Endothelial cell of umbilical vein (primary cell): ENCODE results near the gene AMY2B. TPM values are rescaled to one million over a fixed set of nuclear protein-coding genes. Genes with fewer than 3 reads are reported as not detected.

Experiments used
- BruUV-seq: library from RNA; stranded (reverse); fragments of 400-500 nt; replicated peaks from 2 replicates; lab custom pipeline; 2021; lab: Mats Ljungman, UMichigan
- CTCF ChIA-PET: fragments of 300-600, 350-600 bp; sonication (Branson Sonifier 250); formaldehyde crosslinking; loops from one replicate; lab custom pipeline; 2021; ENCODE audit warnings: antibody characterized with exemption, inconsistent platforms; lab: Charles Lee
- POLR2A ChIA-PET: fragments of 300-600, 350-600 bp; sonication (Branson Sonifier 250); formaldehyde crosslinking; loops from one replicate; lab custom pipeline; 2021; ENCODE audit warnings: antibody characterized with exemption, inconsistent platforms; lab: Charles Lee
- DNase-seq: peaks from one replicate; pipeline ENCODE4 v3.0.0-alpha.2; 2011; ENCODE audit warnings: low read depth, low spot score
- FAIRE-seq: peaks from 2 replicates; lab custom pipeline; 2011; peaks lifted over from hg19 to GRCh38; lab: Jason Lieb, UNC
- H2AFZ ChIP-seq: 2 replicates; pipeline ENCODE4 v1.6.0; 2012; ENCODE audit warnings: low read depth, low read length, control low read depth, inconsistent platforms
- H3K27ac ChIP-seq: 2 replicates; pipeline ENCODE4 v1.5.1; 2011; ENCODE audit warnings: low read depth, mild to moderate bottlenecking, control low read depth, low read length, moderate library complexity; ENCODE audit not compliant: insufficient read depth
- H3K27me3 ChIP-seq, 2 experiments: 2 replicates each; pipeline versions ENCODE4 v1.6.0 to v1.6.1; 2011; ENCODE audit warnings: low read length in 2 of 2, mixed read lengths in 1 of 2; ENCODE audit not compliant: control insufficient read depth in 2 of 2, insufficient read depth in 2 of 2
- H3K36me3 ChIP-seq, 2 experiments: 2 replicates in 1 of 2; 3 replicates in 1 of 2; pipeline ENCODE4 v1.5.1; 2011; ENCODE audit warnings: low read length in 2 of 2, mild to moderate bottlenecking in 1 of 2, moderate library complexity in 1 of 2; ENCODE audit not compliant: control insufficient read depth in 2 of 2, insufficient read depth in 2 of 2; ENCODE audit errors: extremely low read depth in 1 of 2
- H3K4me1 ChIP-seq: 3 replicates; pipeline ENCODE4 v1.5.1; 2011; ENCODE audit warnings: mild to moderate bottlenecking, low read length; ENCODE audit not compliant: control insufficient read depth, insufficient read depth; ENCODE audit errors: extremely low read depth
- H3K4me2 ChIP-seq: 2 replicates; pipeline ENCODE4 v1.6.1; 2011; ENCODE audit warnings: low read length, control low read depth, mixed read lengths; ENCODE audit not compliant: insufficient read depth
- H3K4me3 ChIP-seq, 3 experiments: fragments of 200-600 bp in 1 of 3; sonication (generic), shearing (Covaris generic) in 1 of 3; replicated peaks in 1 of 3; 2 replicates each; pipeline ENCODE4 v1.5.1; 2011 to 2016; ENCODE audit warnings: control low read depth in 3 of 3, low read length in 3 of 3, mild to moderate bottlenecking in 2 of 3, inconsistent platforms in 1 of 3, low read depth in 1 of 3, moderate library complexity in 1 of 3; ENCODE audit not compliant: insufficient read depth in 1 of 3
- H3K79me2 ChIP-seq: 2 replicates; pipeline ENCODE4 v1.6.0; 2012; ENCODE audit warnings: low read length, inconsistent platforms; ENCODE audit not compliant: control insufficient read depth, insufficient read depth
- H3K9ac ChIP-seq: replicated peaks from 2 replicates; pipeline ENCODE3; 2011; ENCODE audit warnings: low read length, control low read depth; ENCODE audit not compliant: insufficient read depth; ENCODE audit errors: extremely low read depth
- H3K9me1 ChIP-seq: replicated peaks from 3 replicates; pipeline ENCODE4 v1.6.0; 2011; ENCODE audit warnings: mild to moderate bottlenecking, low read length; ENCODE audit not compliant: control insufficient read depth, insufficient read depth; ENCODE audit errors: extremely low read depth
- H3K9me3 ChIP-seq: replicated peaks from 2 replicates; pipeline ENCODE4 v1.5.1; 2012; ENCODE audit warnings: low read length, inconsistent platforms; ENCODE audit not compliant: control insufficient read depth, insufficient read depth
- H4K20me1 ChIP-seq: replicated peaks from 2 replicates; pipeline ENCODE3; 2011; ENCODE audit warnings: mild to moderate bottlenecking, low read length; ENCODE audit not compliant: control insufficient read depth, insufficient read depth; ENCODE audit errors: extremely low read depth
- EZH2 ChIP-seq: IDR thresholded peaks from 2 replicates; pipeline ENCODE4 v1.6.1; 2012; ENCODE audit warnings: borderline replicate concordance, low read depth, mild to moderate bottlenecking, moderate library complexity, low read length, inconsistent platforms; ENCODE audit not compliant: severe bottlenecking
- FOS ChIP-seq: IDR thresholded peaks from 2 replicates; pipeline ENCODE4 v1.6.1; 2011; ENCODE audit warnings: mild to moderate bottlenecking, low read length, moderate library complexity, borderline replicate concordance; ENCODE audit not compliant: insufficient read depth
- GATA2 ChIP-seq: IDR thresholded peaks from 2 replicates; pipeline ENCODE4 v1.7.0; 2011; ENCODE audit warnings: low read depth, mild to moderate bottlenecking, moderate library complexity, mixed read lengths, low read length; ENCODE audit not compliant: insufficient read length, insufficient read depth
- JUN ChIP-seq: IDR thresholded peaks from 2 replicates; pipeline ENCODE4 v1.6.1; 2011; ENCODE audit warnings: borderline replicate concordance, low read depth; ENCODE audit not compliant: insufficient read length, insufficient read depth
- MYC ChIP-seq: IDR thresholded peaks from one replicate; pipeline ENCODE4 v1.6.1; 2011; ENCODE audit warnings: mild to moderate bottlenecking, low read depth, low read length
- POLR2A ChIP-seq: IDR thresholded peaks from 2 replicates; pipeline ENCODE4 v1.6.1; 2012; ENCODE audit warnings: low read depth, mild to moderate bottlenecking, control low read depth, low read length
- POLR2AphosphoS5 ChIP-seq: IDR thresholded peaks from 2 replicates; pipeline ENCODE4 v1.6.1; 2012; ENCODE audit warnings: low read depth, mild to moderate bottlenecking, control low read depth, low read length, moderate library complexity; ENCODE audit not compliant: insufficient read depth
- dilution Hi-C: fragments of 300-500 bp; cut with MboI; formaldehyde crosslinking; loops from one replicate; pipeline ENCODE4 v1.15.0; 2019; ENCODE audit warnings: low sequenced_read_pairs; ENCODE audit not compliant: extremely low pct_ligation_motif_present
- intact Hi-C: fragments of 100-400 bp; cut with micrococcal nuclease; formaldehyde crosslinking; loops from one replicate; pipeline ENCODE4 v1.10.0; 2022
- polyA plus RNA-seq, 4 experiments: library from polyadenylated mRNA; depleted of rRNA in 3 of 4; stranded (reverse) in 3 of 4; unstranded in 1 of 4; fragments of >200 nt; gene quantifications; 2 replicates each; pipeline versions ENCODE4 v1.2.1 to v1.2.3, GENCODE V29; 2011 to 2012; ENCODE audit warnings: missing spikeins in 1 of 4
- total RNA-seq: library from RNA; stranded (reverse); gene quantifications from 2 replicates; pipeline ENCODE4 v1.2.3, GENCODE V29; 2021
- TF ChIP-seq, protein P1 (sequence below), 2 donors: IDR thresholded peaks; 1 replicate in 1 of 2; 2 replicates in 1 of 2; pipeline ENCODE4 v1.5.1; 2011; ENCODE audit warnings: low read length in 2 of 2, mild to moderate bottlenecking in 2 of 2, moderate library complexity in 2 of 2, control low read depth in 1 of 2, inconsistent platforms in 1 of 2, low read depth in 1 of 2; ENCODE audit not compliant: insufficient read depth in 1 of 2; ENCODE audit errors: extremely low read depth in 1 of 2
- TF ChIP-seq, protein P2 (sequence below): IDR thresholded peaks from 2 replicates; pipeline ENCODE4 v1.6.1; 2011; ENCODE audit not compliant: insufficient read depth, insufficient read length

Gene AMY2B
- total and polyA plus RNA-seq, 2 donors (not counting 3 experiments of a cell fraction or from before 2014, with no cell fraction given): 1.0 to 1.2 TPM

GRCh38 chr1:103541431-103541830, 30.0 kb upstream of the AMY2B start:
- Histone ChIP-seq H3K4me2 (no peak overlapping the region), H3K4me1 (no peaks in the 10 kb centered on the region), H2AFZ (no peak overlapping the region), H3K27me3 (no peaks in the 10 kb centered on the region), H4K20me1 (no peaks in the 10 kb centered on the region), H3K79me2 (no peaks in the 10 kb centered on the region), H3K9me1 (no peaks in the 10 kb centered on the region), H3K4me3 (no peak overlapping the region), H3K36me3 (peaks cover 7 to 15% of the 10 kb centered on the region in 2 experiments), H3K27ac (no peak overlapping the region), H3K9ac (no peak overlapping the region), H3K9me3 (no peaks in the 10 kb centered on the region)
- ChIA-PET POLR2A (no interaction called here), CTCF (interaction anchor here (1.2 kb wide), 1 partner anchor 15 kb away, joined by 3 read pairs; no protein-coding TSS in a partner anchor)
- TF ChIP-seq POLR2A (no peak), GATA2 (no peak), JUN (no peak), EZH2 (no peak), POLR2AphosphoS5 (no peak), MYC (no peak), FOS (no peak)
- TF ChIP-seq, protein P1, sequence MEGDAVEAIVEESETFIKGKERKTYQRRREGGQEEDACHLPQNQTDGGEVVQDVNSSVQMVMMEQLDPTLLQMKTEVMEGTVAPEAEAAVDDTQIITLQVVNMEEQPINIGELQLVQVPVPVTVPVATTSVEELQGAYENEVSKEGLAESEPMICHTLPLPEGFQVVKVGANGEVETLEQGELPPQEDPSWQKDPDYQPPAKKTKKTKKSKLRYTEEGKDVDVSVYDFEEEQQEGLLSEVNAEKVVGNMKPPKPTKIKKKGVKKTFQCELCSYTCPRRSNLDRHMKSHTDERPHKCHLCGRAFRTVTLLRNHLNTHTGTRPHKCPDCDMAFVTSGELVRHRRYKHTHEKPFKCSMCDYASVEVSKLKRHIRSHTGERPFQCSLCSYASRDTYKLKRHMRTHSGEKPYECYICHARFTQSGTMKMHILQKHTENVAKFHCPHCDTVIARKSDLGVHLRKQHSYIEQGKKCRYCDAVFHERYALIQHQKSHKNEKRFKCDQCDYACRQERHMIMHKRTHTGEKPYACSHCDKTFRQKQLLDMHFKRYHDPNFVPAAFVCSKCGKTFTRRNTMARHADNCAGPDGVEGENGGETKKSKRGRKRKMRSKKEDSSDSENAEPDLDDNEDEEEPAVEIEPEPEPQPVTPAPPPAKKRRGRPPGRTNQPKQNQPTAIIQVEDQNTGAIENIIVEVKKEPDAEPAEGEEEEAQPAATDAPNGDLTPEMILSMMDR (IDR thresholded peaks at IDR 0.05; ENCODE audit: extremely low read depth in 1 of 2, insufficient read depth in 1 of 2, low read depth in 1 of 2, low read length in 2 of 2): no peak
- TF ChIP-seq, protein P2, sequence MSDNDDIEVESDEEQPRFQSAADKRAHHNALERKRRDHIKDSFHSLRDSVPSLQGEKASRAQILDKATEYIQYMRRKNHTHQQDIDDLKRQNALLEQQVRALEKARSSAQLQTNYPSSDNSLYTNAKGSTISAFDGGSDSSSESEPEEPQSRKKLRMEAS: no peak
- DNase-seq (no peak), FAIRE-seq (no peak)
- intact Hi-C loops (no loop called here), dilution Hi-C loops (no loop called here)
- BruUV-seq: no TSS peak
